Measurements from ENCODE around the gene LYSMD1. TPM values are rescaled to one million over a fixed set of nuclear protein-coding genes. Genes with fewer than 3 reads are reported as not detected.

The LYSMD1 gene
- total RNA-seq, 1 donor from 2014 or later, result 4.7 TPM

DNA sequence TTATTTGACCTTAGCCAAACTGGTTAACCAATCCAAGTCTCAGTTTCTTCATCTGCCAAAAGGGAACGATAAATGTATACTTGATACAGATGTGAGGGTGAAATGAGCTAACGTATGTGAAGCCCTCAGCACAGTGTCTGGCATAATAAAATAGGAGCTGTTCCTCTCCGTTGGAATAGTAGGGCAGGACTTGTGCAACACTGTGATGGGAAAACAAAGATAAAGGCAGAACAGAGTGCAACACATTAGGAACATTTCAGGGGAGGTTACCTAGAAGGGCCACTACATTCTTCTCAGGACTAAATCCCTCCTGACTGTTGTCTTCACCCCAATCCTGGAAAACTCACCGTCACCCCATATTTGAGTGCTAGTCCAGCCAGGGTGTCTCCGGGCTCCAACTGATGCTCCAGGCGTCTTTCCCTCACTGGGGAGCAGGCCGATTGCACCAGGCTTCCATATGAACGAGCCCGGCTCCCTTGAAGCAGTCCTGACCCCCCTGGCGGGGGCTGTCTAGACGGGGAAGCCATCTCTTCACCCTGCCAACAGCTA lies 896 bp downstream of the LYSMD1 start:
- H3K4me1 Mint-ChIP-seq, result peaks cover 45% of the 10 kb centered on the region
- peak overlapping the region; percentile 97 for H3K4me3 Mint-ChIP-seq
- DNase-seq, result peak; percentile 69
- H3K27ac Mint-ChIP-seq, result peak overlapping the region; percentile 91
- H3K27me3 Mint-ChIP-seq, result no peaks in the 10 kb centered on the region
- no peaks in the 10 kb centered on the region for H3K9me3 Mint-ChIP-seq
- intact Hi-C loops (cut with micrococcal nuclease), result loop anchor here (1.0 kb wide), 1 partner anchor 9 kb away; the partner anchor contains the start of gene TNFAIP8L2
- peaks cover 63% of the 10 kb centered on the region for H3K36me3 Mint-ChIP-seq (ENCODE audit: low read depth)

GRCh38 chr1:151159373-151159772 lies 6.3 kb downstream of the LYSMD1 start:
- no peaks in the 10 kb centered on the region for H3K9me3 Mint-ChIP-seq
- DNase-seq, result no peak
- H3K27ac Mint-ChIP-seq, result peak overlapping the region; percentile 96
- peaks cover 55% of the 10 kb centered on the region for H3K36me3 Mint-ChIP-seq (ENCODE audit: low read depth)
- H3K4me3 Mint-ChIP-seq, result peak overlapping the region; percentile 68
- intact Hi-C loops (cut with micrococcal nuclease), result loop anchor here (5.0 kb wide), 2 partner anchors 102 to 597 kb away; partner anchors contain the start of gene CDC42SE1
- H3K27me3 Mint-ChIP-seq, result no peaks in the 10 kb centered on the region
- peaks cover 57% of the 10 kb centered on the region for H3K4me1 Mint-ChIP-seq

- peak overlapping the region; percentile 96 for H3K27ac Mint-ChIP-seq
- no peaks in the 10 kb centered on the region for H3K9me3 Mint-ChIP-seq
- H3K4me1 Mint-ChIP-seq, result peaks cover 54% of the 10 kb centered on the region
- intact Hi-C loops (cut with micrococcal nuclease), result loop anchor here (5.0 kb wide), 2 partner anchors 102 to 596 kb away; partner anchors contain the start of gene CDC42SE1
- H3K27me3 Mint-ChIP-seq, result no peaks in the 10 kb centered on the region
- no peak for DNase-seq
- H3K4me3 Mint-ChIP-seq, result peak overlapping the region; percentile 97
- peaks cover 52% of the 10 kb centered on the region for H3K36me3 Mint-ChIP-seq (ENCODE audit: low read depth)
Observed at GRCh38 chr1:151158751-151159251, 6.9 kb downstream of the LYSMD1 start.

DNA sequence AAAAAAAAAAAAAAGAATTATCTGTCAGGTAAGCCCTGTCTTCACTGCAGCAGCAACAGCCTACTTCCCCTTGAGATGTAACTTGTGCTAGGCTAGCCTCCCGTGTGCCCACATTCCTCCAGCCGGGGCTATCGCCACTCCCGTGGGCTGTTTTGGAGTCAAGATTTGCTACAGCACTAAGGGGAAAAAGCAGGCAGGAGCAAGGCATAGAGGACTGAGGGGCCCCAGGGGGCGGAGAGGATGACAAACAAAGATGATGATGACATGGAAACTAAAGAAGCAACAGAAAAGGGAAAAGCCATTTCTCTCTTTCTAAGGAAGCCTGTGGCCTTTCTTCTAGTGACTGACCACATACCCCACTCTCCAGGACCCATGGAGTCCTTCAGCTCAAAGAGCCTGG lies 7.4 kb downstream of the LYSMD1 start:
- peak; percentile 78 for DNase-seq
- peaks cover 52% of the 10 kb centered on the region for H3K36me3 Mint-ChIP-seq (ENCODE audit: low read depth)
- H3K4me3 Mint-ChIP-seq, result peak overlapping the region; percentile 97
- intact Hi-C loops (cut with micrococcal nuclease), result loop anchor here (5.0 kb wide), 2 partner anchors 101 to 596 kb away; partner anchors contain the start of gene CDC42SE1
- no peaks in the 10 kb centered on the region for H3K9me3 Mint-ChIP-seq
- peak overlapping the region; percentile 96 for H3K27ac Mint-ChIP-seq
- H3K4me1 Mint-ChIP-seq, result peaks cover 54% of the 10 kb centered on the region
- H3K27me3 Mint-ChIP-seq, result no peaks in the 10 kb centered on the region

GRCh38 chr1:151157067-151157531 lies 8.6 kb downstream of the LYSMD1 start:
- Mint-ChIP-seq H3K4me3 (peak overlapping the region; percentile 97), H3K4me1 (peaks cover 47% of the 10 kb centered on the region), H3K36me3 (ENCODE audit: low read depth) (peaks cover 46% of the 10 kb centered on the region)

GRCh38 chr1:151156515-151156819 lies 9.2 kb downstream of the LYSMD1 start, which contains the start of gene TNFAIP8L2:
TSS of gene TNFAIP8L2 (plus strand) at chr1:151156649. CDS start at chr1:151158698, 2,049 bp downstream.
- DNase-seq, result peak; percentile 94
- Mint-ChIP-seq H3K27ac (peak within 1 kb of the TSS; percentile 96), H3K4me3 (peak within 1 kb of the TSS; percentile 97), H3K9me3 (no peaks in the 10 kb centered on the region), H3K27me3 (no peaks in the 10 kb centered on the region), H3K4me1 (peaks cover 42% of the 10 kb centered on the region), H3K36me3 (ENCODE audit: low read depth) (peaks cover 41% of the 10 kb centered on the region)
- intact Hi-C loops (cut with micrococcal nuclease), result loop anchor here (1.0 to 5.0 kb wide), 9 partner anchors 9 to 594 kb away; partner anchors contain the start of genes CDC42SE1, LYSMD1, PIP5K1A and SEMA6C

More at GRCh38 chr1:151157067-151157531, 8.6 kb downstream of the LYSMD1 start:
- H3K9me3 Mint-ChIP-seq, result no peaks in the 10 kb centered on the region
- H3K27ac Mint-ChIP-seq, result peak overlapping the region; percentile 96
- intact Hi-C loops (cut with micrococcal nuclease), result loop anchor here (1.0 to 5.0 kb wide), 5 partner anchors 26 to 595 kb away; partner anchors contain the start of genes CDC42SE1, PIP5K1A and PRUNE1
- DNase-seq, result peak; percentile 92
- no peaks in the 10 kb centered on the region for H3K27me3 Mint-ChIP-seq

DNA sequence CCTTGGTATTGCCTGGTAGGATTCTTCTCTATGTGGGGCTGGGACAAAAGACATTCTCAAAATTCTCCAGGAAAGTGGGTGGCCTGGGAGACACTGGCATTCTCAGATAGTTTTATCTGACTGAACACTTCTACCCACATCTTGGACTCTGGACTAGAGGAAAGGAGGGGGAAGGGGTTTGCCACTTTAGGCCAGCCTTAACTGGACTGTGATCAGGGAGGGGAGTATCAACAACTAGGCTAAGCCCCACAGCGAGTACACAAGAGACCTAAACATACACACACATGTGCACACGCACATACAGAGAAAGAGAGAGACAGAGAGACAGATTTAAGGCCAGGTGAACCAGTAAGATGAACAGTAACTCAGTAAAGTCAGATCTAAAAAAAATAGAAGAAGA lies 18.0 kb downstream of the LYSMD1 start:
- H3K27ac Mint-ChIP-seq, result no peak overlapping the region
- intact Hi-C loops (cut with micrococcal nuclease), result loop anchor here (2.0 kb wide), 1 partner anchor 17 kb away; no protein-coding TSS in a partner anchor
- no peaks in the 10 kb centered on the region for H3K36me3 Mint-ChIP-seq (ENCODE audit: low read depth)

GRCh38 chr1:151147132-151147503 lies 18.6 kb downstream of the LYSMD1 start:
- Mint-ChIP-seq H3K36me3 (ENCODE audit: low read depth) (no peaks in the 10 kb centered on the region), H3K9me3 (no peaks in the 10 kb centered on the region), H3K4me3 (peak overlapping the region; percentile 90), H3K4me1 (peaks cover 14% of the 10 kb centered on the region), H3K27ac (peak overlapping the region; percentile 64), H3K27me3 (peaks cover 18% of the 10 kb centered on the region)
- intact Hi-C loops (cut with micrococcal nuclease), result loop anchor here (2.0 kb wide), 1 partner anchor 16 kb away; no protein-coding TSS in a partner anchor
- DNase-seq, result no peak

More for the DNA sequence above, 18.0 kb downstream of the LYSMD1 start:
- Mint-ChIP-seq H3K4me1 (peaks cover 14% of the 10 kb centered on the region), H3K4me3 (peak overlapping the region; percentile 90), H3K27me3 (peaks cover 18% of the 10 kb centered on the region), H3K9me3 (no peaks in the 10 kb centered on the region)
- DNase-seq, result no peak

DNA sequence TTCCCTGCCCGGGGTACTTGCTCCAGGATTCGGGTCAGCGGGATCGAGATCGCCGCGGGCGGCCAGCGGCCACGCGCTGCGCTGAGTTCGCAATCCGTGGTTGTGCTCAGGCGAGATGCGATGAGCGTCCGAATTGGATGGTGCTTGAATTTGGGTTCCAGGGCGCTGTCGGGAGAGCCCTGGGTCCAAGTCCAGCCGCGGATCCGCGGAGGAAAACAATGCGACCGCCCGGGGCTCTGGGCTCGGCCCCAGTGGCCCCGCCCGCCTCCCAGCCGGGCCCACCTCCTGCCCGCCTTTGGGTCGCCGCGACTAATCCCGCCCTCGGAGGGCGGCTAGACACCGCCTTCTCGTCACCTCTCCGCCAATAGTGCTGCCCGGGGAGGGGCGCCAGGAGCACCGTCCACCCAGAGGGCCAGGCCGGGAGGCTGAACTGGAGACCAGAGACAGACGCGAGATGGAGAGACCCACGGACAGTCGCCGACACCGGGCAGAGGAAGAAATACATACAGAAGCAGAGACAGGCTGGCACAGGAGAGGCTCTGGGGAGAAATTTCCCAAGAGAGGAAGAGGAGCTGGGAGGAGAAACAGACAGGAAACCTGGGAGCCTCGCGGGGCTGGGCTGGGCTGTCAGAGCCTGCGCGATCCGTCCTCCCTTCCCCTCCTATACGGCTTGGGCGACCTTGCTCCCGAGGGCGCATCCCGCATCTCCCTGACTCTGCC lies 19.1 kb downstream of the LYSMD1 start, which contains the start of gene SEMA6C:
SEMA6C (minus strand) TSS at position 220 of the 720 bp plus-strand sequence. CDS start 4,010 bp downstream, outside the sequence.
- Mint-ChIP-seq H3K36me3 (ENCODE audit: low read depth) (no peaks in the 10 kb centered on the region), H3K27me3 (peaks cover 18% of the 10 kb centered on the region), H3K4me1 (peaks cover 14% of the 10 kb centered on the region), H3K4me3 (peak within 1 kb of the TSS; percentile 90), H3K27ac (peak within 1 kb of the TSS; percentile 64), H3K9me3 (no peaks in the 10 kb centered on the region)
- DNase-seq, result peak; percentile 98
- intact Hi-C loops (cut with micrococcal nuclease), result loop anchor here (1.0 to 2.0 kb wide), 2 partner anchors 10 to 16 kb away; partner anchors contain the start of gene TNFAIP8L2

DNA sequence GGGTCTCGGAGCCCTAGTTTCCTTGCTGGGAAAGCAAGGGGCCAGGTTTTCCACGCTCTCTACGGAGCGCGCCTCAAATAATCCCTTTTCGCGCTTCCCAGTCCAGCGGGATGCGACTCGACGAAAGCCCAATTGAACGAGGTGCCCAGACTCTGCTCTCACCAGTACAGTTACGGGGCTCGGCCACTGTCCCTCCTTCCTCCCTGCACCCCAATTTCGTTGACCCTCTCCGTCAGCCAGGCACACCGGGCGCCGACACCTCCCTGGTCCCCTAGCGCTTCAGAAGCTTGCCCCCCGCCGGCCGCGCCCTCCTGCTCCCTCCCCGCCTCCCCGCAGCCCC lies 19.7 kb downstream of the LYSMD1 start:
- H3K4me3 Mint-ChIP-seq, result peak overlapping the region; percentile 90
- H3K27ac Mint-ChIP-seq, result no peak overlapping the region
- intact Hi-C loops (cut with micrococcal nuclease), result loop anchor here (1.0 to 2.0 kb wide), 2 partner anchors 10 to 15 kb away; partner anchors contain the start of gene TNFAIP8L2
- DNase-seq, result no peak
- H3K4me1 Mint-ChIP-seq, result peaks cover 14% of the 10 kb centered on the region
- H3K36me3 Mint-ChIP-seq (ENCODE audit: low read depth), result no peaks in the 10 kb centered on the region
- H3K27me3 Mint-ChIP-seq, result peaks cover 18% of the 10 kb centered on the region
- no peaks in the 10 kb centered on the region for H3K9me3 Mint-ChIP-seq

DNA sequence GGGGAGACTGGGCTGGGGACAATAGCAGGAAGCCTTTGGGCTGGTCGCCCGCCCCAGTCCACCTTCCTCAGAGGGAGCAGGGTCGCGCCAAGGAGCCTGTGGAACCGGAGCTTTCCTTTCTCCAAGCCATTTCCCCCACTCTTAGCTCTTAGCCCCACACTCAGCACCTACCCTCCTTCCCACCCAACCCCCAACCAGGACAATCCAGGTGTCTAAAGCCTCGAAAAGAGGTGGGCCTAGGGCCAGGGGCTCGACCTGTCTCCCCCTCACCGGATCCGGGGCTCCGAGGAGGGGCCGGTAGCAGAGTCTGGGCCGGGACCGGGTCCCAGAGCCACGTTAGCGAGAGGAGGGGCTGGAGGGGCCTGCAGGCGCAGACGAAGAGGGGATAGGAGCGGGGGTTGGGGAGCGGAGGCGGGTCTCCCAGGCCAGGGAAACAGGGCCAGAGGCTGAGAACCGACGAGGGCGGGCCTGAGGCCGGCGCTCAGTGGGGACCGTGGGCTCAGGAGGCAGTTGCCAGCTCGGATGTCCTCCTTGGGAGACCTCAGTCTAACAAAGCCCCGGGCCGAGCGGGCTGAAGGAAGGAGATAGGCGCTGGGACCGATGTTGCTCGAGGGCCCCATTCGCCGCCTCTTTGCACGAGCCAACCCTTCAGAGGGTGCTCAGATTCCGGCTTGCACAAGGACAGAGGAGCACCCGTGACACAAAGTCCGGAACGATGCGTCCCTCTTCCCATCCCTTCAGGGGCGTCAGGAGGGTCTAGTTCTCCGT lies 20.2 kb downstream of the LYSMD1 start:
- no peaks in the 10 kb centered on the region for H3K9me3 Mint-ChIP-seq
- H3K27me3 Mint-ChIP-seq, result peaks cover 18% of the 10 kb centered on the region
- peak overlapping the region; percentile 90 for H3K4me3 Mint-ChIP-seq
- intact Hi-C loops (cut with micrococcal nuclease), result loop anchor here (1.0 to 2.0 kb wide), 2 partner anchors 11 to 15 kb away; partner anchors contain the start of gene TNFAIP8L2
- H3K27ac Mint-ChIP-seq, result no peak overlapping the region
- H3K36me3 Mint-ChIP-seq (ENCODE audit: low read depth), result no peaks in the 10 kb centered on the region
- DNase-seq, result peak; percentile 78
- peaks cover 14% of the 10 kb centered on the region for H3K4me1 Mint-ChIP-seq

DNA sequence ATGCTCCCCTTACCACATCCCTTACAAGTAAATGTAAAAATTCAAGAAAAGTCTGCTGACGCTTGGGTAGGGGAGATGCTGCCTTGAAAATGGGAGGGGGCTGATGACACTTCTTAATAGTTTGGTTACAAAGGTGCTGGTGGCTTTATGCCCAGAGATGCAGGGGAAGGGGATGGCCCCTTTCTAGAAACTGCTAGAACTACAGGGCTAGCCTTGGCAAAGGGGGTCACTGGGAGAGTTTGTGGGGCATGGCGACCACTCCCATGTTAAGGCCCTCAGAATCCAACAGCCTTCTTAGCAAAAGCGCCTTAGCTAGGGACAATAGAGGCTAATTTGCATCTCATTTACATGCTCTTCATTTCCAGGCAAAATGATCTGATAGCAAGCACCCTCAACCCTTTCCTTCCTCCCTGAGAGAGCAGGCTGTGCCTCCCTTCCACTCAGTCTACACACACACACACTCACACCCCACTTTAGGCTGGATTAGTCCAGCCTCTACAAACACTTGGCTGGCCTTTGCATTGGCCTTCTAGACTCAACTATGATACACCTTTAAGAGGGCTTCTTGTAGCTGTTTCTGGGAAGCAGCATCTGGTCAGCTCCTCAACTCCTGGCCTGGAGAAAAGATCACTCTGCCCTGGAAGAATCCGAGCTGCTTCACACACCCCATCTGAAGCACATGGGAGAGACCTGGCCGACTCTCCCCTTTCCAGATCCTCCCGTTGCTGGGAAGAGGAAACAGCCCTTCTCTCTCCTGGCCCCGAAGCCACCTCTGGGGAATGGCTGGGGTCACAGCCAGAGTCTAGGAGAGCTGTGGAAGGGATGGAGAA lies 21.0 kb downstream of the LYSMD1 start:
- intact Hi-C loops (cut with micrococcal nuclease), result no loop called here
- Mint-ChIP-seq H3K27me3 (peaks cover 16% of the 10 kb centered on the region), H3K27ac (no peak overlapping the region), H3K36me3 (ENCODE audit: low read depth) (no peaks in the 10 kb centered on the region), H3K4me1 (peaks cover 14% of the 10 kb centered on the region), H3K9me3 (no peaks in the 10 kb centered on the region), H3K4me3 (no peak overlapping the region)
- peak; percentile 60 for DNase-seq

All from activated CD4-positive, alpha-beta T cell treated with anti-CD3 and anti-CD28 coated beads, Interleukin-2, amount 10 ng/mL, durations not matched to agents 24 days and 14 days (primary cell).